HG03342 (cell line): ENCODE results near the gene DBP.
"Not testable (repeated sequence)": the region's sequence is repeated elsewhere in the genome, so short reads cannot be mapped to it uniquely, and the experiment has no call there.

Experiments used
- ATAC-seq: cut with Tn5 transposase; IDR thresholded peaks from one replicate; pipeline ENCODE4 v1.9.1; 2021; ENCODE audit warnings: mild to moderate bottlenecking, moderate library complexity; ENCODE audit not compliant: unreplicated experiment

Gene DBP

GRCh38 chr19:48636859-48637448 lies at the start of gene DBP:
Gene DBP, minus strand, starts transcription at chr19:48637379. Its CDS starts 385 bp downstream, at chr19:48636994.
- no peak for ATAC-seq

- not testable (repeated sequence) for ATAC-seq
These were observed 49.5 kb upstream of the DBP start for GRCh38 chr19:48686637-48687036.

- no peak for ATAC-seq
These were observed 48.9 kb upstream of the DBP start for GRCh38 chr19:48686088-48686487.

- no peak for ATAC-seq
These were observed 48.4 kb upstream of the DBP start for GRCh38 chr19:48685583-48685982.

- no peak for ATAC-seq
These were observed 46.2 kb upstream of the DBP start for GRCh38 chr19:48683349-48683748.

GRCh38 chr19:48681127-48681470 lies 43.9 kb upstream of the DBP start:
- ATAC-seq = no peak

GRCh38 chr19:48680436-48681126 lies 43.4 kb upstream of the DBP start:
- no peak for ATAC-seq

- ATAC-seq = not testable (repeated sequence)
These were observed 42.8 kb upstream of the DBP start for GRCh38 chr19:48680006-48680405.

- no peak for ATAC-seq
These were observed 41.0 kb upstream of the DBP start for GRCh38 chr19:48678201-48678600.

GRCh38 chr19:48676887-48677286 lies 39.7 kb upstream of the DBP start:
- ATAC-seq = no peak

- no peak for ATAC-seq
These were observed 39.3 kb upstream of the DBP start for GRCh38 chr19:48676487-48676886.

- no peak for ATAC-seq
These were observed 38.0 kb upstream of the DBP start for GRCh38 chr19:48674921-48675824.

- ATAC-seq = no peak
These were observed 37.1 kb upstream of the DBP start for GRCh38 chr19:48674216-48674809.

GRCh38 chr19:48673436-48674100 lies 36.4 kb upstream of the DBP start:
- ATAC-seq = no peak

GRCh38 chr19:48672994-48673393 lies 35.8 kb upstream of the DBP start, which contains the start of gene NTN5:
Gene NTN5, minus strand, starts transcription at chr19:48673017. Its CDS starts 2,031 bp downstream, at chr19:48670986.
- ATAC-seq = no peak

GRCh38 chr19:48671446-48671995 lies 34.3 kb upstream of the DBP start:
- ATAC-seq = no peak

GRCh38 chr19:48670699-48671445 lies 33.7 kb upstream of the DBP start:
- ATAC-seq = no peak

- no peak for ATAC-seq
These were observed 32.9 kb upstream of the DBP start for GRCh38 chr19:48669903-48670668.

- ATAC-seq = no peak
These were observed 31.6 kb upstream of the DBP start for GRCh38 chr19:48668761-48669160.
